WTC11 (cell line): ENCODE data around the gene ZER1. TPM values are rescaled to one million over a fixed set of nuclear protein-coding genes. Genes with fewer than 3 reads are reported as not detected.

Experiments used
- ATAC-seq: fragments of 200-7000 bp; cut with Tn5 transposase; 2 replicates; pipeline ENCODE4 v1.10.0; 2021; ENCODE audit warnings: mild to moderate bottlenecking, moderate library complexity
- CTCF ChIA-PET: fragments of 300-600 bp; sonication (Branson Sonifier 250); formaldehyde crosslinking; loops from one replicate; lab custom pipeline; 2021; ENCODE audit warnings: antibody characterized with exemption; lab: Charles Lee
- POLR2A ChIA-PET: fragments of 350-600 bp; sonication (Branson Sonifier 250); formaldehyde crosslinking; loops from one replicate; lab custom pipeline; 2021; ENCODE audit warnings: antibody characterized with exemption; lab: Charles Lee
- DNase-seq: peaks from one replicate; pipeline ENCODE4 v3.0.0; 2021; ENCODE audit warnings: low spot score
- H3K27ac Mint-ChIP-seq: 2 replicates; pipeline ENCODE4 v1.8.0; 2021; ENCODE audit warnings: mixed read lengths
- H3K27me3 Mint-ChIP-seq: 2 replicates; pipeline ENCODE4 v1.8.0; 2021; ENCODE audit warnings: low read depth, mild to moderate bottlenecking, moderate library complexity, mixed read lengths
- H3K36me3 Mint-ChIP-seq: 2 replicates; pipeline ENCODE4 v1.8.0; 2021; ENCODE audit warnings: mixed read lengths
- H3K4me1 Mint-ChIP-seq: 2 replicates; pipeline ENCODE4 v1.8.0; 2022; ENCODE audit warnings: mixed read lengths
- H3K4me3 Mint-ChIP-seq: 2 replicates; pipeline ENCODE4 v1.8.0; 2021; ENCODE audit warnings: mild to moderate bottlenecking, moderate library complexity, mixed read lengths
- H3K9me3 Mint-ChIP-seq: 2 replicates; pipeline ENCODE4 v1.8.0; 2021; ENCODE audit warnings: mixed read lengths
- ATF1 ChIP-seq: sonication (generic); formaldehyde crosslinking; IDR thresholded peaks from 2 replicates; pipeline ENCODE4 v1.8.1; 2023; ENCODE audit warnings: mild to moderate bottlenecking, moderate library complexity, missing genetic modification reagents
- CTCF ChIP-seq: fragments of 200-600 bp; IDR thresholded peaks from 2 replicates; pipeline ENCODE4 v1.8.0; 2022; ENCODE audit warnings: antibody characterized with exemption
- ELF4 ChIP-seq: sonication (generic); formaldehyde crosslinking; IDR thresholded peaks from 2 replicates; pipeline ENCODE4 v1.8.1; 2022; ENCODE audit warnings: low read depth, mild to moderate bottlenecking, moderate library complexity, missing genetic modification reagents
- FOXJ3 ChIP-seq: sonication (generic); formaldehyde crosslinking; IDR thresholded peaks from 2 replicates; pipeline ENCODE4 v1.9.0; 2021; ENCODE audit warnings: missing genetic modification reagents, mild to moderate bottlenecking, borderline replicate concordance
- FOXP1 ChIP-seq: sonication (generic); formaldehyde crosslinking; IDR thresholded peaks from 2 replicates; pipeline ENCODE4 v1.8.0; 2022; ENCODE audit warnings: missing genetic modification reagents, mild to moderate bottlenecking, moderate library complexity, borderline replicate concordance
- GRHL2 ChIP-seq: fragments of 250-450 bp; sonication (Bioruptor Pico); IDR thresholded peaks from 2 replicates; pipeline ENCODE4 v1.8.0; 2022; ENCODE audit warnings: mild to moderate bottlenecking, moderate library complexity; ENCODE audit not compliant: insufficient replicate concordance, severe bottlenecking
- NFE2L1 ChIP-seq: sonication (generic); formaldehyde crosslinking; IDR thresholded peaks from 2 replicates; pipeline ENCODE4 v1.8.1; 2023; ENCODE audit warnings: missing genetic modification reagents
- NR2C2 ChIP-seq: sonication (generic); formaldehyde crosslinking; IDR thresholded peaks from 2 replicates; pipeline ENCODE4 v1.8.0; 2022; ENCODE audit warnings: mild to moderate bottlenecking, missing genetic modification reagents
- NR3C1 ChIP-seq: sonication (generic); formaldehyde crosslinking; conservative IDR thresholded peaks from 2 replicates; pipeline ENCODE4 v1.8.1; 2023; ENCODE audit warnings: low read depth, mild to moderate bottlenecking, missing genetic modification reagents
- PRRX2 ChIP-seq: fragments of 250-450 bp; sonication (Bioruptor Pico); IDR thresholded peaks from 2 replicates; pipeline ENCODE4 v1.8.0; 2021; ENCODE audit warnings: mild to moderate bottlenecking
- SP1 ChIP-seq: sonication (generic); formaldehyde crosslinking; conservative IDR thresholded peaks from 2 replicates; pipeline ENCODE4 v1.8.1; 2022; ENCODE audit warnings: missing genetic modification reagents
- ZSCAN18 ChIP-seq: fragments of 250-450 bp; sonication (Bioruptor Pico); IDR thresholded peaks from 2 replicates; pipeline ENCODE4 v2.1.2; 2022; ENCODE audit warnings: mild to moderate bottlenecking, moderate library complexity
- total RNA-seq: library from RNA; stranded (reverse); gene quantifications from 3 replicates; pipeline ENCODE4 v1.2.3, GENCODE V29; 2021
- TF ChIP-seq, protein P1 (sequence below): sonication (generic); formaldehyde crosslinking; conservative IDR thresholded peaks from 2 replicates; pipeline ENCODE4 v1.8.1; 2023; ENCODE audit warnings: mild to moderate bottlenecking, low read depth, missing genetic modification reagents, moderate library complexity
- TF ChIP-seq, protein P2 (sequence below): sonication (generic); formaldehyde crosslinking; IDR thresholded peaks from 2 replicates; pipeline ENCODE4 v1.8.1; 2023; ENCODE audit warnings: mild to moderate bottlenecking, missing genetic modification reagents
- TF ChIP-seq, protein P3 (sequence below): sonication (generic); formaldehyde crosslinking; IDR thresholded peaks from 2 replicates; pipeline ENCODE4 v1.8.1; 2022; ENCODE audit warnings: low read depth, missing genetic modification reagents, borderline replicate concordance
- TF ChIP-seq, protein P4 (sequence below): sonication (generic); formaldehyde crosslinking; IDR thresholded peaks from 2 replicates; pipeline ENCODE4 v1.8.0; 2022; ENCODE audit warnings: mild to moderate bottlenecking, missing genetic modification reagents

ZER1 gene
- total RNA-seq, 1 experiment from 2014 or later, result 23.8 TPM

DNA sequence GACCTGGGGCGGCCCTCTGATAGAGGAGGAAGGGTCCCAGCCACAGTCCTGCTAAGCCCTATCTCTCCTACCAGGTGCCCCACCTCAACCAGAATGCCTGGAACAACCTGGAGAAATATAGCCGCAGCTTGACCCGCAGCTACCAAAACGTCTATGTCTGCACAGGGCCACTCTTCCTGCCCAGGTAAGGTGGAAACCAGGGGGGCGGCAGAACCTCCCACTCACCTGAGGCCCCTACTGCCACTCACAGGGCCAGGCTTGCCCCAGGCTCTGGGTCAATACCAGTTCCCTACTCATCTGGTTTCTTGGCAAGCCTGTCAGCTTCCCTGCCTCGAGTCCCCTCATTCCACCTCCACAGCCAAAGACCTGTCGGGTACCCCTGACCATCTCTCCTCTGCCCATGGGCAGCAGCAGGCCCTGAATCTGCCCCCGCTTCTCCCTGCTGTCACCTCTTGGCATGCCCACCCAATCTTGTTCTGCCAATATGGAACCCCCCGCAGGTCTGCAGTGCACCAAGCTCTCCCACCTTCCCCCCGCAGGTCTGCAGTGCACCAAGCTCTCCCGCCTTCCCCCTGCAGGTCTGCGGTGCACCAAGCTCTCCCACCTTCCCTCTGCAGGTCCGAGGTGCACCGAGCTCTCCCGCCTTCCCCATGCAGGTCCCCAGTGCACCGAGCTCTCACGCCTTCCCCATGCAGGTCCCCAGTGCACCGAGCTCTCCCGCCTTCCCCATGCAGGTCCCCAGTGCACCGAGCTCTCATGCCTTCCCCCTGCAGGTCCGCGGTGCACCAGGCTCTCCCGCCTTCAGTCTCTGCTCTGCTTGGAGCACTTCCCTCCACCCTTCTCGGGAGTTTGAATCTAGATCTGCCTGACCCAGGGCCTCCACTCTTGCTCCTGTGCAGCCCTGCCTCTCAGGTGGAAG, 49.2 kb upstream of the ZER1 start (continued):
- TF ChIP-seq, protein P1, sequence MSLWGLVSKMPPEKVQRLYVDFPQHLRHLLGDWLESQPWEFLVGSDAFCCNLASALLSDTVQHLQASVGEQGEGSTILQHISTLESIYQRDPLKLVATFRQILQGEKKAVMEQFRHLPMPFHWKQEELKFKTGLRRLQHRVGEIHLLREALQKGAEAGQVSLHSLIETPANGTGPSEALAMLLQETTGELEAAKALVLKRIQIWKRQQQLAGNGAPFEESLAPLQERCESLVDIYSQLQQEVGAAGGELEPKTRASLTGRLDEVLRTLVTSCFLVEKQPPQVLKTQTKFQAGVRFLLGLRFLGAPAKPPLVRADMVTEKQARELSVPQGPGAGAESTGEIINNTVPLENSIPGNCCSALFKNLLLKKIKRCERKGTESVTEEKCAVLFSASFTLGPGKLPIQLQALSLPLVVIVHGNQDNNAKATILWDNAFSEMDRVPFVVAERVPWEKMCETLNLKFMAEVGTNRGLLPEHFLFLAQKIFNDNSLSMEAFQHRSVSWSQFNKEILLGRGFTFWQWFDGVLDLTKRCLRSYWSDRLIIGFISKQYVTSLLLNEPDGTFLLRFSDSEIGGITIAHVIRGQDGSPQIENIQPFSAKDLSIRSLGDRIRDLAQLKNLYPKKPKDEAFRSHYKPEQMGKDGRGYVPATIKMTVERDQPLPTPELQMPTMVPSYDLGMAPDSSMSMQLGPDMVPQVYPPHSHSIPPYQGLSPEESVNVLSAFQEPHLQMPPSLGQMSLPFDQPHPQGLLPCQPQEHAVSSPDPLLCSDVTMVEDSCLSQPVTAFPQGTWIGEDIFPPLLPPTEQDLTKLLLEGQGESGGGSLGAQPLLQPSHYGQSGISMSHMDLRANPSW (CRISPR knock-in tag), result no peak
- TF ChIP-seq CTCF (no peak), FOXP1 (no peak)

- H3K27ac Mint-ChIP-seq, result no peak overlapping the region
- H3K36me3 Mint-ChIP-seq, result peaks cover 23% of the 10 kb centered on the region
- ChIA-PET POLR2A (interaction anchor here (0.6 to 2.8 kb wide), 2 partner anchors 8 to 101 kb away, joined by 4 to 26 read pairs; partner anchors contain the start of gene SPOUT1), CTCF (interaction anchor here (1.0 to 3.3 kb wide), 6 partner anchors 10 to 208 kb away, joined by 3 to 40 read pairs (median 16); partner anchors contain the start of genes SH3GLB2 and SPOUT1)
- H3K4me1 Mint-ChIP-seq, result peaks cover 3% of the 10 kb centered on the region
- H3K9me3 Mint-ChIP-seq, result no peaks in the 10 kb centered on the region
- no peaks in the 10 kb centered on the region for H3K27me3 Mint-ChIP-seq
- DNase-seq (no peak), ATAC-seq (no peak)
- H3K4me3 Mint-ChIP-seq, result peak overlapping the region; percentile 71
- TF ChIP-seq FOXJ3 (CRISPR knock-in tag), result no peak
- TF ChIP-seq, protein P2, sequence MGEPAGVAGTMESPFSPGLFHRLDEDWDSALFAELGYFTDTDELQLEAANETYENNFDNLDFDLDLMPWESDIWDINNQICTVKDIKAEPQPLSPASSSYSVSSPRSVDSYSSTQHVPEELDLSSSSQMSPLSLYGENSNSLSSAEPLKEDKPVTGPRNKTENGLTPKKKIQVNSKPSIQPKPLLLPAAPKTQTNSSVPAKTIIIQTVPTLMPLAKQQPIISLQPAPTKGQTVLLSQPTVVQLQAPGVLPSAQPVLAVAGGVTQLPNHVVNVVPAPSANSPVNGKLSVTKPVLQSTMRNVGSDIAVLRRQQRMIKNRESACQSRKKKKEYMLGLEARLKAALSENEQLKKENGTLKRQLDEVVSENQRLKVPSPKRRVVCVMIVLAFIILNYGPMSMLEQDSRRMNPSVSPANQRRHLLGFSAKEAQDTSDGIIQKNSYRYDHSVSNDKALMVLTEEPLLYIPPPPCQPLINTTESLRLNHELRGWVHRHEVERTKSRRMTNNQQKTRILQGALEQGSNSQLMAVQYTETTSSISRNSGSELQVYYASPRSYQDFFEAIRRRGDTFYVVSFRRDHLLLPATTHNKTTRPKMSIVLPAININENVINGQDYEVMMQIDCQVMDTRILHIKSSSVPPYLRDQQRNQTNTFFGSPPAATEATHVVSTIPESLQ, result no peak
- TF ChIP-seq NR3C1, result no peak
- TF ChIP-seq, protein P3, sequence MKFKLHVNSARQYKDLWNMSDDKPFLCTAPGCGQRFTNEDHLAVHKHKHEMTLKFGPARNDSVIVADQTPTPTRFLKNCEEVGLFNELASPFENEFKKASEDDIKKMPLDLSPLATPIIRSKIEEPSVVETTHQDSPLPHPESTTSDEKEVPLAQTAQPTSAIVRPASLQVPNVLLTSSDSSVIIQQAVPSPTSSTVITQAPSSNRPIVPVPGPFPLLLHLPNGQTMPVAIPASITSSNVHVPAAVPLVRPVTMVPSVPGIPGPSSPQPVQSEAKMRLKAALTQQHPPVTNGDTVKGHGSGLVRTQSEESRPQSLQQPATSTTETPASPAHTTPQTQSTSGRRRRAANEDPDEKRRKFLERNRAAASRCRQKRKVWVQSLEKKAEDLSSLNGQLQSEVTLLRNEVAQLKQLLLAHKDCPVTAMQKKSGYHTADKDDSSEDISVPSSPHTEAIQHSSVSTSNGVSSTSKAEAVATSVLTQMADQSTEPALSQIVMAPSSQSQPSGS, result no peak
- TF ChIP-seq ELF4 (CRISPR knock-in tag), result no peak
- TF ChIP-seq SP1, result no peak
- TF ChIP-seq CTCF, result no peak
- TF ChIP-seq NFE2L1 (CRISPR knock-in tag), result no peak
- no peak for TF ChIP-seq ZSCAN18 (CRISPR knock-in tag)
- no peak for TF ChIP-seq ATF1 (CRISPR knock-in tag)
- TF ChIP-seq, protein P4, sequence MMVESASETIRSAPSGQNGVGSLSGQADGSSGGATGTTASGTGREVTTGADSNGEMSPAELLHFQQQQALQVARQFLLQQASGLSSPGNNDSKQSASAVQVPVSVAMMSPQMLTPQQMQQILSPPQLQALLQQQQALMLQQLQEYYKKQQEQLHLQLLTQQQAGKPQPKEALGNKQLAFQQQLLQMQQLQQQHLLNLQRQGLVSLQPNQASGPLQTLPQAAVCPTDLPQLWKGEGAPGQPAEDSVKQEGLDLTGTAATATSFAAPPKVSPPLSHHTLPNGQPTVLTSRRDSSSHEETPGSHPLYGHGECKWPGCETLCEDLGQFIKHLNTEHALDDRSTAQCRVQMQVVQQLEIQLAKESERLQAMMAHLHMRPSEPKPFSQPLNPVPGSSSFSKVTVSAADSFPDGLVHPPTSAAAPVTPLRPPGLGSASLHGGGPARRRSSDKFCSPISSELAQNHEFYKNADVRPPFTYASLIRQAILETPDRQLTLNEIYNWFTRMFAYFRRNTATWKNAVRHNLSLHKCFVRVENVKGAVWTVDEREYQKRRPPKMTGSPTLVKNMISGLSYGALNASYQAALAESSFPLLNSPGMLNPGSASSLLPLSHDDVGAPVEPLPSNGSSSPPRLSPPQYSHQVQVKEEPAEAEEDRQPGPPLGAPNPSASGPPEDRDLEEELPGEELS (CRISPR knock-in tag), result no peak
- no peak for TF ChIP-seq GRHL2 (CRISPR knock-in tag)
- TF ChIP-seq PRRX2 (CRISPR knock-in tag), result no peak
- no peak for TF ChIP-seq NR2C2 (CRISPR knock-in tag)
These were observed 48.3 kb upstream of the ZER1 start for GRCh38 chr9:128819716-128820664.
